SKM-1 treated with dmso at 0.1 percent for 144 hours (cell line): Measurements from ENCODE around the gene GP1BB.

Experiments
- DNase-seq: peaks from one replicate; lab custom pipeline; 2025; ENCODE audit not compliant: unreplicated experiment; lab: John Stamatoyannopoulos, UW

GP1BB gene

GRCh38 chr22:19714312-19715187 lies 8.8 kb upstream of the GP1BB start, which contains the start of gene SEPTIN5:
Gene SEPTIN5 (plus strand): TSS chr22:19714503. CDS start chr22:19714589, 86 bp downstream.
- DNase-seq: no peak

DNA sequence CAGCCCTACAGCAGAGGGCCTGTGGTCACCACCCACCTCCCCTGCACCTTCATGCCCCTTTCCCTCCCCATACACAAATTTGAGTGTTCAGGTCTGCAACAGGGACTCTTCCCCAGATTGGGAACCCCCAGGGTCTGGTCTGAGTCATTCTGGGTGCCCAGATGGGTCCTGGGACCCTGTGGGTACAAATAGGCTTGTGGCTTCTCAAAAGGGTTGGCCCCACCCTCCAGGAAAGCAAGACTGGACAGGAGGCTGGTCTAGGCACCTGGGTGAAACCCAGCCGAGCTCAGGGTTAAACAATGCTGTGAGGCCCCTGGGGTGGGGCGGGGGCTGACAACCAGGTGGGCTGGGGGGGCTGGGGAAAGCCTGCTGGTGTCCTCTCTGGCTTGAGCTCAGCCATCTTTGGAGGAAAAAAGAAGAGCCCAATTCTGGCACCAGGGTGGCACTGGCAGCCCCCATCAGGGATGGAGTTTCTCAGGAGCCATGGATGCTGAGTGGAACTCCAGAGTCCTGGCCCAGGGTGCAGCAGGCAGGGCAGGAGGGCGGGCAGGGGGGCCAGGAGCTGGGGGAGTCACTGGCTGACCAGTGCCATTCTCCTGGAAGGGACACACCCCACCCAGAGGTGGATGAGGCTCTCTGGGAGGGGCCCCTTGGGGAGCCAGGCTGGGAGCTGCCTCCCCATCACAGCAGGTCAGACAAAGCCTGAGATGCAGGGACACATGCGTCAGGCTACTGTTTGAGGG lies 8.0 kb upstream of the GP1BB start:
- no peak for DNase-seq

- no peak for DNase-seq
Observed at GRCh38 chr22:19716041-19716828, 7.1 kb upstream of the GP1BB start.

DNA sequence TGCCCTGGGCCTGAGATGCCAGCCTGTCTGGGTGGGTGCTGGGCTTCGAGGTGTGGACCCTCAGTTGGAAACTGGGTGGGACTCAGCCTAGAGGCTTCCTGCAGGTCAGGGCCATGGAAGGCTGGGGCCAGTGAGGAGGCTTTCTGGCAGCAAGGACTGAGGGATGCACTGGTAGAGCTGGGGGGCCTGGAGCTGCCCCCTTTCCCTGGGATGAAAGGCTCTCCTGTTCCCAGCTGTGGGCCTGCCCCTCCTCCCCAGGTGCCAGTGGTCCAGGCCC lies 6.6 kb upstream of the GP1BB start:
- no peak for DNase-seq

- no peak for DNase-seq
Observed at GRCh38 chr22:19717181-19717580, 6.2 kb upstream of the GP1BB start.

DNA sequence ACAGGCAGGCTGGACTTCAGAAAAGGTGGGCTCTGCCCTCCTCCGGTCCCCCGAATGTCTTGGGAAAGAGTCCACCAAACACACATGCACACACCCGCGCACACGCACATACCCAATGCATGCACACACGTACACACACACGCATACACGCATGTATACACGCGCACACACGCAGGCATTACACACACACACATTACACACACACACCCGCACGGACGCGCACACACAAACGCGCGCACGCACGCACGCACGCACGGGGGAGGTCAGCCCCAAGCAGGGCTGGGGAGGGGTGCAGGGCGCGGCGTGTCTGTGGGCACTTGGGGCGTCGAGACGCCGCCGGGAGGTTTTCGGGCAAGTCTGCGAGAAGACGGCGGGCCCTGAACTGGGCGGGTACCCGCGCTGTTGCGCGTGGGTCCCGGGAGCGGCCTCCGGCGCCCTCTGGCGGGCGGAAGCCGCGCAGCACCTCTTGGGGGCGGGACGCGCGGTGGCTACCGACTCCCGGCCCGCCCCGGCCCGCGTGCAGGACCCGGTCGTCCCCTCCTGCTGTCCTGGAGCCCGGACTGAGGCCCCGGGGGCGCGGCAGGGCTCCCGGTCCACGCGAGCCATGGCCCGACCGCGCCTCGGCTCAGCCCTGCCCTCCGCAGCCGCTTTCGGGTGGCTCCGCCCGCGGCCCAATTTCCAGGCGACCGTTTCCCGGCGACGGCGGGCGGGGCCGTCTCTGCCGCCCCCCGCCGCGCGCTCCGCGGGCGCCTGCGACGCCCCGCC lies 5.5 kb upstream of the GP1BB start:
- peak; percentile 67 for DNase-seq

- DNase-seq: no peak
Observed at GRCh38 chr22:19718456-19719049, 4.8 kb upstream of the GP1BB start.

- no peak for DNase-seq
Observed at GRCh38 chr22:19719050-19719482, 4.3 kb upstream of the GP1BB start.

- DNase-seq: no peak
Observed at GRCh38 chr22:19719488-19720021, 3.8 kb upstream of the GP1BB start.

DNA sequence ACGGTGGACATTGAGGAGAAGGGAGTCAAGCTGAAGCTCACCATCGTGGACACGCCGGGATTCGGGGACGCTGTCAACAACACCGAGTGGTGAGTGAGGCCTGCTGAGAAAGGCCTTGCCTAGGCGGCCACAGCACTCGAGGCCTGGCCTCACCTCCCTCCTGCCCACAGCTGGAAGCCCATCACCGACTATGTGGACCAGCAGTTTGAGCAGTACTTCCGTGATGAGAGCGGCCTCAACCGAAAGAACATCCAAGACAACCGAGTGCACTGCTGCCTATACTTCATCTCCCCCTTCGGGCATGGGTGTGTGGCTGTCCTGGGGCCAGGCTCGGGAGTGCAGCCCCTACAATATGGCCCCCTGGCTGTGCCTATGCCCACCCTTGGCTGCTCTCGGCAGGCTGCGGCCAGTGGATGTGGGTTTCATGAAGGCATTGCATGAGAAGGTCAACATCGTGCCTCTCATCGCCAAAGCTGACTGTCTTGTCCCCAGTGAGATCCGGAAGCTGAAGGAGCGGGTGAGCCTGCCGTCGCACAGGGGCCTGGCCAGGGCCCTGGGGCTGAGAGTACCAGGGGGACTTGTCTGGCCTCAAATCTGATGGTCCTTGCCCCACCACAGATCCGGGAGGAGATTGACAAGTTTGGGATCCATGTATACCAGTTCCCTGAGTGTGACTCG lies 3.0 kb upstream of the GP1BB start:
- no peak for DNase-seq

GRCh38 chr22:19720999-19721329 lies 2.4 kb upstream of the GP1BB start:
- no peak for DNase-seq

GRCh38 chr22:19721330-19722177 lies 1.8 kb upstream of the GP1BB start:
- no peak for DNase-seq

- no peak for DNase-seq
Observed at GRCh38 chr22:19722178-19722981, 959 bp upstream of the GP1BB start.

GRCh38 chr22:19722982-19723231 lies 432 bp upstream of the GP1BB start:
- no peak for DNase-seq

DNA sequence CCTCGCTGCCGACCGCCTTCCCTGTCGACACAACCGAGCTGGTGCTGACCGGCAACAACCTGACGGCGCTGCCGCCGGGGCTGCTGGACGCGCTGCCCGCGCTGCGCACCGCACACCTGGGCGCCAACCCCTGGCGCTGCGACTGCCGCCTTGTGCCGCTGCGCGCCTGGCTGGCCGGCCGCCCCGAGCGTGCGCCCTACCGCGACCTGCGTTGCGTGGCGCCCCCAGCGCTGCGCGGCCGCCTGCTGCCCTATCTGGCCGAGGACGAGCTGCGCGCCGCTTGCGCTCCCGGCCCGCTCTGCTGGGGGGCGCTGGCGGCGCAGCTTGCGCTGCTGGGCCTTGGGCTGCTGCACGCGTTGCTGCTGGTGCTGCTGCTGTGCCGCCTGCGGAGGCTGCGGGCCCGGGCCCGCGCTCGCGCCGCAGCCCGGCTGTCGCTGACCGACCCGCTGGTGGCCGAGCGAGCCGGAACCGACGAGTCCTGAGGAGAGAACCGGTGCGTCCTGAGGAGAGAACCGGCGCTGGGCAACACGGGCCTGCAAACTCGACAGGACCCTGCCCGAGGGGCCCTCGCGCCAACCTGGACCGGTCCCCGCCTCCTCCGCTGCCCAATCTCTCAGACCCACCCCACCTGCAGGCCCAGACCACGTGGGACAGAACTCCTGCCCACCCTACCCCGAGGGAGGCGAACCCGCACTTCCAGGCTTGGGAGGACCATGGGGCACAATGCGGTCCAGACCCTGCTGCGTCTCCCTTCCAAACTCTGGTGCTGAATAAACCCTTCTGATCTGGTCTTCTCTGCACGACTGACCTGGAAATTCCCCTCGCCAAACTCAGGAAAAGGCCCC lies 866 bp downstream of the GP1BB start:
- no peak for DNase-seq

GRCh38 chr22:19724927-19725661 lies 1.8 kb downstream of the GP1BB start:
- no peak for DNase-seq
